Peyer's patch (tissue), 4 donors: Measurements from ENCODE around the gene KCNQ1.

Experiments used
- CTCF ChIP-seq, 6 experiments: fragments of 450-650 bp in 4 of 6; fragments of 200-600 bp in 2 of 6; sonication (generic) in 1 of 6; IDR thresholded peaks; one replicate each; pipeline ENCODE4 v1.5.1; 2017 to 2019; ENCODE audit warnings: antibody characterized with exemption in 6 of 6, mild to moderate bottlenecking in 3 of 6, moderate library complexity in 1 of 6
- POLR2A ChIP-seq, 2 donors: fragments of 450-650 bp; IDR thresholded peaks; one replicate each; pipeline ENCODE4 v1.5.1; 2017; ENCODE audit warnings: antibody characterized with exemption in 2 of 2, mild to moderate bottlenecking in 2 of 2, moderate library complexity in 2 of 2

- TF ChIP-seq CTCF (IDR thresholded peaks at IDR 0.05) (no peak), POLR2A (IDR thresholded peaks at IDR 0.05) (no peak)
Observed at GRCh38 chr11:2865922-2866577, 421.2 kb downstream of the KCNQ1 start.
